IMR-90 (cell line): ENCODE results near the gene FRAS1. TPM values are rescaled to one million over a fixed set of nuclear protein-coding genes. Genes with fewer than 3 reads are reported as not detected.

ENCODE experiments used
- ATAC-seq: fragments of 200-7000 bp; cut with Tn5 transposase; 2 replicates; pipeline ENCODE4 v1.9.1; 2020; ENCODE audit warnings: low read depth, mild to moderate bottlenecking, moderate library complexity
- BruUV-seq: library from RNA; stranded (reverse); fragments of 400-500 nt; replicated peaks from 2 replicates; lab custom pipeline; 2021; lab: Mats Ljungman, UMichigan
- CTCF ChIA-PET: fragments of 300-600 bp; formaldehyde crosslinking; extraction: SDS; loops from one replicate; lab custom pipeline; 2021; ENCODE audit warnings: antibody characterized with exemption; lab: Yijun Ruan, JAX
- POLR2A ChIA-PET: fragments of 300-600 bp; sonication (Branson Sonifier 250); formaldehyde crosslinking; loops from one replicate; lab custom pipeline; 2022; ENCODE audit warnings: antibody characterized with exemption; ENCODE audit not compliant: unreplicated experiment; lab: Charles Lee
- DNase-seq: peaks from one replicate; pipeline ENCODE4 v3.0.0; 2013
- H2AFZ ChIP-seq: replicated peaks from 2 replicates; pipeline ENCODE3; 2013; ENCODE audit warnings: low read length, mild to moderate bottlenecking; ENCODE audit not compliant: poor library complexity
- H2AK5ac ChIP-seq: 2 replicates; pipeline ENCODE4 v1.6.1; 2013; ENCODE audit warnings: low read depth, low read length, inconsistent platforms
- H2AK9ac ChIP-seq: replicated peaks from 2 replicates; pipeline ENCODE3; 2013; ENCODE audit warnings: mild to moderate bottlenecking, low read depth, low read length, moderate library complexity; ENCODE audit not compliant: poor library complexity
- H2BK120ac ChIP-seq: 2 replicates; pipeline ENCODE4 v1.6.1; 2013; ENCODE audit warnings: low read depth, low read length, inconsistent platforms
- H2BK15ac ChIP-seq: 3 replicates; pipeline ENCODE4 v1.6.1; 2013; ENCODE audit warnings: low read depth, low read length, inconsistent platforms
- H2BK20ac ChIP-seq: 2 replicates; pipeline ENCODE4 v1.6.1; 2013; ENCODE audit warnings: low read depth, mild to moderate bottlenecking, inconsistent platforms, low read length, moderate library complexity
- H2BK5ac ChIP-seq: 2 replicates; pipeline ENCODE4 v1.6.1; 2013; ENCODE audit warnings: mild to moderate bottlenecking, low read depth, low read length, inconsistent platforms; ENCODE audit not compliant: poor library complexity, severe bottlenecking
- H3K14ac ChIP-seq: replicated peaks from 2 replicates; pipeline ENCODE4 v1.6.1; 2013; ENCODE audit warnings: low read depth, low read length, inconsistent platforms
- H3K18ac ChIP-seq: 2 replicates; pipeline ENCODE4 v1.6.1; 2013; ENCODE audit warnings: low read depth, low read length, control low read depth
- H3K23ac ChIP-seq: 2 replicates; pipeline ENCODE4 v1.6.1; 2013; ENCODE audit warnings: low read depth, low read length, inconsistent platforms
- H3K27ac ChIP-seq: 2 replicates; pipeline ENCODE4 v1.5.1; 2013; ENCODE audit warnings: mild to moderate bottlenecking, control low read depth, low read length; ENCODE audit not compliant: insufficient read depth
- H3K27me3 ChIP-seq: 2 replicates; pipeline ENCODE4 v1.6.1; 2013; ENCODE audit warnings: low read length; ENCODE audit not compliant: control insufficient read depth, insufficient read depth
- H3K36me3 ChIP-seq: 2 replicates; pipeline ENCODE4 v1.6.1; 2013; ENCODE audit warnings: low read length, mixed read lengths; ENCODE audit not compliant: control insufficient read depth, insufficient read depth
- H3K4ac ChIP-seq: 2 replicates; pipeline ENCODE4 v1.6.1; 2013; ENCODE audit warnings: low read depth, low read length, inconsistent platforms
- H3K4me1 ChIP-seq: 2 replicates; pipeline ENCODE4 v1.6.1; 2013; ENCODE audit warnings: low read length, mixed read lengths; ENCODE audit not compliant: control insufficient read depth, insufficient read depth
- H3K4me2 ChIP-seq: 2 replicates; pipeline ENCODE4 v1.6.1; 2013; ENCODE audit warnings: low read depth, mild to moderate bottlenecking, control low read depth, low read length, moderate library complexity
- H3K4me3 ChIP-seq: 2 replicates; pipeline ENCODE4 v1.5.1; 2013; ENCODE audit warnings: low read depth, mild to moderate bottlenecking, control low read depth, low read length, moderate library complexity; ENCODE audit not compliant: insufficient read depth
- H3K56ac ChIP-seq: 2 replicates; pipeline ENCODE4 v1.6.1; 2013; ENCODE audit warnings: low read length, inconsistent platforms; ENCODE audit not compliant: insufficient read depth; ENCODE audit errors: extremely low read depth
- H3K79me1 ChIP-seq, 2 experiments: 2 replicates each; pipeline ENCODE4 v1.6.1; 2013; ENCODE audit warnings: low read length in 2 of 2, inconsistent platforms in 1 of 2, low read depth in 1 of 2
- H3K9ac ChIP-seq: 2 replicates; pipeline ENCODE4 v1.6.1; 2013; ENCODE audit warnings: low read depth, low read length, control low read depth
- H3K9me1 ChIP-seq: 2 replicates; pipeline ENCODE4 v1.6.1; 2013; ENCODE audit warnings: low read length, inconsistent platforms; ENCODE audit not compliant: insufficient read depth
- H3K9me3 ChIP-seq: 2 replicates; pipeline ENCODE4 v1.6.1; 2013; ENCODE audit warnings: low read length; ENCODE audit not compliant: control insufficient read depth, insufficient read depth
- H4K20me1 ChIP-seq: 2 replicates; pipeline ENCODE4 v1.6.1; 2013; ENCODE audit warnings: low read length, inconsistent platforms; ENCODE audit not compliant: insufficient read depth
- H4K5ac ChIP-seq: 2 replicates; pipeline ENCODE4 v1.6.1; 2013; ENCODE audit warnings: mild to moderate bottlenecking, low read depth, low read length, control low read depth
- H4K8ac ChIP-seq, 2 experiments: 2 replicates each; pipeline ENCODE4 v1.6.1; 2013; ENCODE audit warnings: low read depth in 2 of 2, low read length in 2 of 2, control low read depth in 1 of 2, inconsistent platforms in 1 of 2
- H4K91ac ChIP-seq: 2 replicates; pipeline ENCODE4 v1.6.1; 2013; ENCODE audit warnings: low read depth, low read length, inconsistent platforms; ENCODE audit not compliant: insufficient read depth
- BHLHE40 ChIP-seq: fragments of 150-350 bp; IDR thresholded peaks from 2 replicates; pipeline ENCODE4 v1.6.1; 2016; ENCODE audit warnings: mild to moderate bottlenecking, low read depth, low read length
- CEBPB ChIP-seq: IDR thresholded peaks from 2 replicates; pipeline ENCODE4 v1.6.1; 2012; ENCODE audit warnings: low read depth, low read length, improper control_type of control experiment
- CHD1 ChIP-seq: IDR thresholded peaks from 2 replicates; pipeline ENCODE4 v1.6.1; 2012; ENCODE audit warnings: low read depth, low read length, improper control_type of control experiment
- FOS ChIP-seq: fragments of 150-350 bp; IDR thresholded peaks from 2 replicates; pipeline ENCODE4 v1.6.1; 2016; ENCODE audit warnings: low read depth, low read length
- MAFK ChIP-seq: IDR thresholded peaks from 2 replicates; pipeline ENCODE4 v1.6.1; 2012; ENCODE audit warnings: low read depth, low read length, improper control_type of control experiment
- MAZ ChIP-seq: IDR thresholded peaks from 2 replicates; pipeline ENCODE4 v1.6.1; 2012; ENCODE audit warnings: low read depth, mild to moderate bottlenecking, low read length, improper control_type of control experiment, moderate library complexity, borderline replicate concordance
- MXI1 ChIP-seq: IDR thresholded peaks from 2 replicates; pipeline ENCODE4 v1.6.1; 2012; ENCODE audit warnings: low read depth, mild to moderate bottlenecking, low read length, moderate library complexity, borderline replicate concordance
- NFE2L2 ChIP-seq: fragments of 150-350 bp; IDR thresholded peaks from 2 replicates; pipeline ENCODE4 v1.6.1; 2016; ENCODE audit warnings: low read depth, mild to moderate bottlenecking, low read length
- RAD21 ChIP-seq: IDR thresholded peaks from 2 replicates; pipeline ENCODE4 v1.6.1; 2012; ENCODE audit warnings: low read length, improper control_type of control experiment
- RCOR1 ChIP-seq: IDR thresholded peaks from 2 replicates; pipeline ENCODE4 v1.6.1; 2012; ENCODE audit warnings: mild to moderate bottlenecking, low read length, improper control_type of control experiment; ENCODE audit not compliant: insufficient replicate concordance
- RFX5 ChIP-seq: IDR thresholded peaks from 2 replicates; pipeline ENCODE4 v1.8.0; 2012; ENCODE audit warnings: low read depth, mild to moderate bottlenecking, low read length, moderate library complexity
- SMC3 ChIP-seq: fragments of 150-350 bp; IDR thresholded peaks from 2 replicates; pipeline ENCODE4 v1.6.1; 2016; ENCODE audit warnings: low read depth, mild to moderate bottlenecking, antibody characterized with exemption, low read length, moderate library complexity
- WGBS, 2 experiments: methylation state at CpG; one replicate each; pipeline versions ENCODE4 v1.1.5 to v1.1.7; 2013; ENCODE audit warnings: missing lambda C conversion rate in 2 of 2; ENCODE audit not compliant: insufficient read length in 1 of 2; ENCODE audit errors: extremely low coverage in 2 of 2; 5-methylcytosine and 5-hydroxymethylcytosine counted together
- dilution Hi-C: fragments of 300-500 bp; cut with HindIII; formaldehyde crosslinking; loops from one replicate; pipeline ENCODE4 v1.14.3; 2018; ENCODE audit warnings: low sequenced_read_pairs; ENCODE audit not compliant: unreplicated experiment
- in situ Hi-C: fragments of 300-500 bp; cut with MboI; formaldehyde crosslinking; loops from 3 replicates; pipeline ENCODE4 v1.14.3; 2019; ENCODE audit warnings: low sequenced_read_pairs, inconsistent platforms, mixed read lengths
- intact Hi-C: fragments of 100-400 bp; cut with micrococcal nuclease; formaldehyde crosslinking; loops from 2 replicates; pipeline ENCODE4 v1.10.0; 2022
- polyA plus RNA-seq, 3 experiments: library from polyadenylated mRNA; depleted of rRNA; stranded (reverse); fragments of >200 nt; gene quantifications; 2 replicates each; pipeline ENCODE4 v1.2.3, GENCODE V29; 2012; ENCODE audit warnings: low replicate concordance in 1 of 3
- total RNA-seq: library from RNA; depleted of rRNA; stranded (reverse); fragments of >200 nt; gene quantifications from 2 replicates; pipeline ENCODE4 v1.2.3, GENCODE V29; 2012
- TF ChIP-seq, protein P1 (sequence below): conservative IDR thresholded peaks from 2 replicates; pipeline ENCODE4 v1.5.1; 2012; ENCODE audit warnings: mild to moderate bottlenecking, low read depth, low read length, improper control_type of control experiment
- TF ChIP-seq, protein P2 (sequence below): fragments of 150-350 bp; IDR thresholded peaks from 2 replicates; pipeline ENCODE4 v1.6.1; 2017; ENCODE audit warnings: mild to moderate bottlenecking, antibody characterized with exemption, low read length, low read depth
- TF ChIP-seq, protein P3 (sequence below): fragments of 150-350 bp; IDR thresholded peaks from 2 replicates; pipeline ENCODE4 v1.6.1; 2016; ENCODE audit warnings: low read depth, mild to moderate bottlenecking, low read length, moderate library complexity, borderline replicate concordance

FRAS1 gene
- total and polyA plus RNA-seq, 2 of the 4 experiments (the other 2 are of a cell fraction): under 0.01 to 0.03 TPM

- Histone ChIP-seq H4K5ac (no peak overlapping the region), H3K27ac (no peak overlapping the region), H3K36me3 (no peaks in the 10 kb centered on the region), H3K9me1 (no peaks in the 10 kb centered on the region), H3K14ac (no peak overlapping the region), H2BK120ac (no peak overlapping the region), H3K4ac (no peak overlapping the region), H3K4me2 (no peak overlapping the region), H3K4me3 (no peak overlapping the region), H2BK15ac (no peak overlapping the region), H2AK5ac (no peak overlapping the region), H3K56ac (no peak overlapping the region), H2AFZ (no peak overlapping the region), H3K9ac (no peak overlapping the region), H4K20me1 (no peaks in the 10 kb centered on the region), H3K4me1 (no peaks in the 10 kb centered on the region), H3K18ac (no peak overlapping the region), H2BK20ac (no peak overlapping the region), H3K9me3 (no peaks in the 10 kb centered on the region), H2AK9ac (no peak overlapping the region), H3K79me1 (no peaks in the 10 kb centered on the region), H3K23ac (no peak overlapping the region), H4K8ac (no peak overlapping the region), H3K27me3 (no peaks in the 10 kb centered on the region; the same call in 1 of the 2 replicates), H2BK5ac (no peak overlapping the region), H4K91ac (no peak overlapping the region)
- intact Hi-C loops: loop anchor here (10.0 kb wide), 1 partner anchor 639 kb away; no protein-coding TSS in a partner anchor
- dilution Hi-C loops: no loop called here
- no TSS peak for BruUV-seq
- WGBS, 2 experiments: no CpG with 5 or more reads among the region's 2 CpGs
- ATAC-seq (no peak), DNase-seq (no peak)
- ChIA-PET POLR2A (no interaction called here), CTCF (no interaction called here)
- in situ Hi-C loops: no loop called here
- TF ChIP-seq RFX5: no peak
- TF ChIP-seq BHLHE40: no peak
- TF ChIP-seq, protein P1, sequence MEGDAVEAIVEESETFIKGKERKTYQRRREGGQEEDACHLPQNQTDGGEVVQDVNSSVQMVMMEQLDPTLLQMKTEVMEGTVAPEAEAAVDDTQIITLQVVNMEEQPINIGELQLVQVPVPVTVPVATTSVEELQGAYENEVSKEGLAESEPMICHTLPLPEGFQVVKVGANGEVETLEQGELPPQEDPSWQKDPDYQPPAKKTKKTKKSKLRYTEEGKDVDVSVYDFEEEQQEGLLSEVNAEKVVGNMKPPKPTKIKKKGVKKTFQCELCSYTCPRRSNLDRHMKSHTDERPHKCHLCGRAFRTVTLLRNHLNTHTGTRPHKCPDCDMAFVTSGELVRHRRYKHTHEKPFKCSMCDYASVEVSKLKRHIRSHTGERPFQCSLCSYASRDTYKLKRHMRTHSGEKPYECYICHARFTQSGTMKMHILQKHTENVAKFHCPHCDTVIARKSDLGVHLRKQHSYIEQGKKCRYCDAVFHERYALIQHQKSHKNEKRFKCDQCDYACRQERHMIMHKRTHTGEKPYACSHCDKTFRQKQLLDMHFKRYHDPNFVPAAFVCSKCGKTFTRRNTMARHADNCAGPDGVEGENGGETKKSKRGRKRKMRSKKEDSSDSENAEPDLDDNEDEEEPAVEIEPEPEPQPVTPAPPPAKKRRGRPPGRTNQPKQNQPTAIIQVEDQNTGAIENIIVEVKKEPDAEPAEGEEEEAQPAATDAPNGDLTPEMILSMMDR: no peak
- TF ChIP-seq NFE2L2: no peak
- no peak for TF ChIP-seq RCOR1
- no peak for TF ChIP-seq SMC3
- TF ChIP-seq, protein P2, sequence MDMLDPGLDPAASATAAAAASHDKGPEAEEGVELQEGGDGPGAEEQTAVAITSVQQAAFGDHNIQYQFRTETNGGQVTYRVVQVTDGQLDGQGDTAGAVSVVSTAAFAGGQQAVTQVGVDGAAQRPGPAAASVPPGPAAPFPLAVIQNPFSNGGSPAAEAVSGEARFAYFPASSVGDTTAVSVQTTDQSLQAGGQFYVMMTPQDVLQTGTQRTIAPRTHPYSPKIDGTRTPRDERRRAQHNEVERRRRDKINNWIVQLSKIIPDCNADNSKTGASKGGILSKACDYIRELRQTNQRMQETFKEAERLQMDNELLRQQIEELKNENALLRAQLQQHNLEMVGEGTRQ: no peak
- TF ChIP-seq, protein P3, sequence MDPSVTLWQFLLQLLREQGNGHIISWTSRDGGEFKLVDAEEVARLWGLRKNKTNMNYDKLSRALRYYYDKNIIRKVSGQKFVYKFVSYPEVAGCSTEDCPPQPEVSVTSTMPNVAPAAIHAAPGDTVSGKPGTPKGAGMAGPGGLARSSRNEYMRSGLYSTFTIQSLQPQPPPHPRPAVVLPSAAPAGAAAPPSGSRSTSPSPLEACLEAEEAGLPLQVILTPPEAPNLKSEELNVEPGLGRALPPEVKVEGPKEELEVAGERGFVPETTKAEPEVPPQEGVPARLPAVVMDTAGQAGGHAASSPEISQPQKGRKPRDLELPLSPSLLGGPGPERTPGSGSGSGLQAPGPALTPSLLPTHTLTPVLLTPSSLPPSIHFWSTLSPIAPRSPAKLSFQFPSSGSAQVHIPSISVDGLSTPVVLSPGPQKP: no peak
- TF ChIP-seq CHD1: no peak
- TF ChIP-seq RAD21: no peak
- no peak for TF ChIP-seq MAFK
- no peak for TF ChIP-seq CEBPB
- no peak for TF ChIP-seq MAZ
- TF ChIP-seq FOS: no peak
- TF ChIP-seq MXI1: no peak
These were observed 148.5 kb downstream of the FRAS1 start for GRCh38 chr4:78205591-78205990.
